ENCODE data around the gene IFT27.

GRCh38 chr22:36728505-36728904 lies 47.4 kb downstream of the IFT27 start:
- TF ChIP-seq EZH2 (IDR thresholded peaks at IDR 0.05; ENCODE audit: low read length, unreplicated experiment) (no peak), CTCF (conservative IDR thresholded peaks at IDR 0.05; ENCODE audit: low read depth, low read length) (no peak)
